Transverse colon (tissue), 3 donors: ENCODE results near the gene CYP17A1.

ENCODE experiments used
- POLR2A ChIP-seq: fragments of 450-650 bp; IDR thresholded peaks from one replicate; pipeline ENCODE4 v1.6.1; 2016; ENCODE audit warnings: antibody characterized with exemption, mild to moderate bottlenecking, moderate library complexity
- POLR2AphosphoS5 ChIP-seq, 3 donors: sonication (generic); formaldehyde crosslinking; IDR thresholded peaks; one replicate each; pipeline ENCODE4 v1.6.1; 2016; ENCODE audit warnings: antibody characterized with exemption in 3 of 3

- TF ChIP-seq POLR2A (no peak), POLR2AphosphoS5 (IDR thresholded peaks at IDR 0.05) (no peak)
Measured at GRCh38 chr10:102872163-102872562, 35.0 kb upstream of the CYP17A1 start.
